ENCODE data around the gene SP3.

GRCh38 chr2:173968551-173968950, 3.4 kb upstream of the SP3 start:
- no peak for TF ChIP-seq CTCF (IDR thresholded peaks at IDR 0.05)
- no peak for TF ChIP-seq POLR2A (IDR thresholded peaks at IDR 0.05)
